Measurements from ENCODE around the gene C12orf75.

DNA sequence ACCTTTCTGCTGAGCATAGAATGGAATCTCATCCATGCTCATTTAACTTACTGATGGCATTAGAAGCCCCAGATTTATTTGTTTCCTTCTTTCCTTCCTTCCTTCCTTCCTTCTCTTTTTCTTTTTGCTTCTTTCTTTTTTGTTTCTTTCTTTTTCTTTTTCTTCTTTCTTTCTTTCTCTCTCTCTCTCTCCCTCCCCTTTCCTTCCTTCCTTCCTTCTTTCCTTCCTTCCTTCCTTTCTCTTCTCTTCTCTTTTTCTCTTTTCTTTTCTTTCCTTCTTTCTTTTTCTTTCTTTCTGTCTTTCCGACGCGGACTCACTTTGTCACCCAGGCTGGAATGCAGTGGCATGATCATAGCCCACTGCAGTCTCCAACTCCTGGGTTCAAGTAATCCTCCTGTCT is 55.9 kb downstream of the C12orf75 start:
- TF ChIP-seq POLR2AphosphoS5 (IDR thresholded peaks at IDR 0.05; ENCODE audit: borderline replicate concordance, low read depth, low read length) (no peak), EZH2 (IDR thresholded peaks at IDR 0.05) (no peak)

Data from SK-N-MC (cell line).